H9 (cell line): ENCODE results near the gene KCNH1. TPM values are rescaled to one million over a fixed set of nuclear protein-coding genes. Genes with fewer than 3 reads are reported as not detected.

Experiments used
- DNase-seq: peaks from one replicate; pipeline ENCODE4 v3.0.0-alpha.2; 2017
- H2AFZ ChIP-seq: one replicate; pipeline ENCODE4 v1.6.1; 2013; ENCODE audit warnings: mild to moderate bottlenecking, low read length, control low read depth, moderate library complexity
- H2AK5ac ChIP-seq: 2 replicates; pipeline ENCODE4 v1.6.1; 2013; ENCODE audit warnings: low read length, control low read depth, mixed read lengths; ENCODE audit not compliant: insufficient read length
- H2BK120ac ChIP-seq: one replicate; pipeline ENCODE4 v1.6.1; 2013; ENCODE audit warnings: low read depth, mild to moderate bottlenecking, low read length, control low read depth, inconsistent platforms; ENCODE audit not compliant: poor library complexity, severe bottlenecking
- H2BK12ac ChIP-seq: 2 replicates; pipeline ENCODE4 v1.6.1; 2013; ENCODE audit warnings: low read length, control low read depth, mixed read lengths, low read depth; ENCODE audit not compliant: insufficient read length
- H2BK15ac ChIP-seq: 2 replicates; pipeline ENCODE4 v1.6.1; 2013; ENCODE audit warnings: low read depth, low read length, control low read depth
- H2BK20ac ChIP-seq: one replicate; pipeline ENCODE4 v1.6.1; 2013; ENCODE audit warnings: low read depth, mild to moderate bottlenecking, low read length, control low read depth, inconsistent platforms; ENCODE audit not compliant: poor library complexity, severe bottlenecking
- H2BK5ac ChIP-seq: 2 replicates; pipeline ENCODE4 v1.6.1; 2013; ENCODE audit warnings: low read length, control low read depth, mixed read lengths; ENCODE audit not compliant: insufficient read length
- H3K14ac ChIP-seq: 2 replicates; pipeline ENCODE4 v1.6.1; 2013; ENCODE audit warnings: low read length, control low read depth; ENCODE audit not compliant: insufficient read depth
- H3K18ac ChIP-seq: 2 replicates; pipeline ENCODE4 v1.6.1; 2013; ENCODE audit warnings: low read depth, mild to moderate bottlenecking, mixed read lengths, low read length, control low read depth; ENCODE audit not compliant: insufficient read length
- H3K23ac ChIP-seq: 2 replicates; pipeline ENCODE4 v1.6.1; 2013; ENCODE audit warnings: low read length, control low read depth, mixed read lengths, low read depth; ENCODE audit not compliant: insufficient read length
- H3K23me2 ChIP-seq: 2 replicates; pipeline ENCODE4 v1.6.1; 2013; ENCODE audit warnings: low read depth, mild to moderate bottlenecking, mixed read lengths, low read length, control low read depth; ENCODE audit not compliant: insufficient read length, poor library complexity, severe bottlenecking
- H3K27ac ChIP-seq: 2 replicates; pipeline ENCODE4 v1.5.1; 2013; ENCODE audit warnings: low read length, control low read depth, mixed read lengths, low read depth; ENCODE audit not compliant: insufficient read length
- H3K27me3 ChIP-seq: 2 replicates; pipeline ENCODE4 v1.6.1; 2013; ENCODE audit warnings: low read length, control low read depth, inconsistent platforms; ENCODE audit not compliant: insufficient read depth
- H3K4ac ChIP-seq: 2 replicates; pipeline ENCODE4 v1.6.1; 2013; ENCODE audit warnings: low read depth, mild to moderate bottlenecking, control low read depth, inconsistent platforms, low read length, moderate library complexity
- H3K4me1 ChIP-seq: 2 replicates; pipeline ENCODE4 v1.6.1; 2013; ENCODE audit warnings: low read length, control low read depth, inconsistent platforms; ENCODE audit not compliant: insufficient read depth
- H3K4me2 ChIP-seq: 2 replicates; pipeline ENCODE4 v1.6.1; 2013; ENCODE audit warnings: low read length, control low read depth, mixed read lengths; ENCODE audit not compliant: insufficient read length, insufficient read depth
- H3K56ac ChIP-seq: 2 replicates; pipeline ENCODE4 v1.6.1; 2013; ENCODE audit warnings: low read depth, mild to moderate bottlenecking, mixed read lengths, low read length, control low read depth; ENCODE audit not compliant: insufficient read length
- H3K79me1 ChIP-seq: 2 replicates; pipeline ENCODE4 v1.6.1; 2013; ENCODE audit warnings: low read depth, mild to moderate bottlenecking, moderate library complexity, low read length, control low read depth, inconsistent platforms; ENCODE audit not compliant: insufficient read depth, poor library complexity, severe bottlenecking
- H3K79me2 ChIP-seq: 2 replicates; pipeline ENCODE4 v1.6.1; 2013; ENCODE audit warnings: low read length, control low read depth, inconsistent platforms; ENCODE audit not compliant: insufficient read depth
- H3K9ac ChIP-seq: 2 replicates; pipeline ENCODE4 v1.6.1; 2013; ENCODE audit warnings: low read length, control low read depth, mixed read lengths; ENCODE audit not compliant: insufficient read length; ENCODE audit errors: extremely low read depth
- H3K9me3 ChIP-seq: one replicate; pipeline ENCODE4 v1.6.1; 2013; ENCODE audit warnings: low read depth, low read length, inconsistent platforms; ENCODE audit not compliant: control insufficient read depth
- H3T11ph ChIP-seq: one replicate; pipeline ENCODE4 v1.6.1; 2013; ENCODE audit warnings: mild to moderate bottlenecking, low read length, control low read depth, inconsistent platforms
- H4K20me1 ChIP-seq: one replicate; pipeline ENCODE4 v1.6.1; 2013; ENCODE audit not compliant: control insufficient read depth, insufficient read length, insufficient read depth
- H4K5ac ChIP-seq: 2 replicates; pipeline ENCODE4 v1.6.1; 2013; ENCODE audit warnings: low read depth, mild to moderate bottlenecking, mixed read lengths, low read length, control low read depth; ENCODE audit not compliant: insufficient read length
- H4K8ac ChIP-seq: replicated peaks from 2 replicates; pipeline ENCODE4 v1.6.1; 2013; ENCODE audit warnings: low read length, control low read depth, mixed read lengths, low read depth; ENCODE audit not compliant: insufficient read length
- H4K91ac ChIP-seq: 2 replicates; pipeline ENCODE4 v1.6.1; 2013; ENCODE audit warnings: low read depth, mild to moderate bottlenecking, moderate library complexity, mixed read lengths, low read length, control low read depth; ENCODE audit not compliant: insufficient read length
- H3K27ac Mint-ChIP-seq, 3 experiments: 2 replicates in 2 of 3; 3 replicates in 1 of 3; pipeline ENCODE4 v1.8.0; 2020 to 2021; ENCODE audit warnings: mixed read lengths in 3 of 3, mild to moderate bottlenecking in 1 of 3, moderate library complexity in 1 of 3
- H3K27me3 Mint-ChIP-seq: 2 replicates; pipeline ENCODE4 v1.8.0; 2021; ENCODE audit warnings: low read depth, mild to moderate bottlenecking, moderate library complexity, mixed read lengths
- H3K36me3 Mint-ChIP-seq, 3 experiments: 2 replicates in 2 of 3; 3 replicates in 1 of 3; pipeline ENCODE4 v1.8.0; 2020 to 2021; ENCODE audit warnings: low read depth in 3 of 3, mixed read lengths in 3 of 3; ENCODE audit not compliant: insufficient read depth in 1 of 3
- H3K4me1 Mint-ChIP-seq, 2 experiments: 2 replicates each; pipeline ENCODE4 v1.8.0; 2020; ENCODE audit warnings: mixed read lengths in 2 of 2
- H3K4me3 Mint-ChIP-seq, 2 experiments: 2 replicates in 1 of 2; 3 replicates in 1 of 2; pipeline ENCODE4 v1.8.0; 2020 to 2021; ENCODE audit warnings: mild to moderate bottlenecking in 2 of 2, mixed read lengths in 2 of 2, moderate library complexity in 1 of 2
- H3K9me3 Mint-ChIP-seq, 2 experiments: 2 replicates in 1 of 2; 3 replicates in 1 of 2; pipeline ENCODE4 v1.8.0; 2020; ENCODE audit warnings: mild to moderate bottlenecking in 2 of 2, mixed read lengths in 2 of 2, moderate library complexity in 1 of 2
- CTCF ChIP-seq: fragments of 200-600 bp; sonication (generic); conservative IDR thresholded peaks from 3 replicates; pipeline ENCODE4 v1.8.0; 2021; ENCODE audit warnings: antibody characterized with exemption, mild to moderate bottlenecking
- total RNA-seq: library from RNA; stranded (reverse); gene quantifications from 2 replicates; pipeline ENCODE4 v1.2.1, GENCODE V29; 2021

Gene KCNH1
- total RNA-seq, 1 experiment from 2014 or later = 0.11 TPM

GRCh38 chr1:210937846-210938245 is 196.1 kb downstream of the KCNH1 start:
- Mint-ChIP-seq H3K27me3 (no peaks in the 10 kb centered on the region), H3K4me1 (no peaks in the 10 kb centered on the region), H3K4me3 (no peak overlapping the region), H3K9me3 (no peaks in the 10 kb centered on the region), H3K27ac (no peak overlapping the region), H3K36me3 (no peaks in the 10 kb centered on the region)
- TF ChIP-seq CTCF = no peak
- no peak overlapping the region for H2BK12ac ChIP-seq
- no peak overlapping the region for H2BK120ac ChIP-seq
- H3K4me1 ChIP-seq = peaks cover 2% of the 10 kb centered on the region; the same call in 1 of the 2 replicates
- no peak overlapping the region for H3T11ph ChIP-seq
- no peak overlapping the region for H3K23ac ChIP-seq
- H2AK5ac ChIP-seq = no peak overlapping the region
- H3K18ac ChIP-seq = no peak overlapping the region
- no peaks in the 10 kb centered on the region for H3K79me2 ChIP-seq
- no peaks in the 10 kb centered on the region for H3K27me3 ChIP-seq
- no peak overlapping the region for H2AFZ ChIP-seq
- H4K8ac ChIP-seq = no peak overlapping the region
- no peak overlapping the region for H2BK15ac ChIP-seq
- no peak overlapping the region for H3K4ac ChIP-seq
- H2BK5ac ChIP-seq = no peak overlapping the region
- H3K27ac ChIP-seq = no peak overlapping the region
- no peak for DNase-seq
- H3K9ac ChIP-seq = no peak overlapping the region
- no peak overlapping the region for H3K56ac ChIP-seq
- no peak overlapping the region for H2BK20ac ChIP-seq
- no peaks in the 10 kb centered on the region for H3K79me1 ChIP-seq
- H4K20me1 ChIP-seq = no peaks in the 10 kb centered on the region
- H3K23me2 ChIP-seq = no peaks in the 10 kb centered on the region
- H3K9me3 ChIP-seq = no peaks in the 10 kb centered on the region
- no peak overlapping the region for H3K4me2 ChIP-seq
- no peak overlapping the region for H4K91ac ChIP-seq
- H4K5ac ChIP-seq = no peak overlapping the region
- no peak overlapping the region for H3K14ac ChIP-seq
